Transverse colon (tissue), 4 donors: Measurements from ENCODE around the gene NELL2. TPM values are rescaled to one million over a fixed set of nuclear protein-coding genes. Genes with fewer than 3 reads are reported as not detected.

Experiments used
- DNase-seq: peaks from one replicate; pipeline ENCODE4 v3.0.0-alpha.2; 2019
- H3K27ac ChIP-seq, 4 donors: fragments of 200-600 bp; sonication (generic); 2 replicates each; pipeline ENCODE4 v1.5.1; 2016 to 2018; ENCODE audit warnings: inconsistent platforms in 4 of 4
- H3K27me3 ChIP-seq: fragments of 200-600 bp; sonication (generic); 2 replicates; pipeline ENCODE4 v1.5.1; 2017; ENCODE audit warnings: inconsistent platforms
- H3K36me3 ChIP-seq, 4 donors: fragments of 200-600 bp; sonication (generic); 2 replicates each; pipeline ENCODE4 v1.5.1; 2017 to 2019; ENCODE audit warnings: inconsistent platforms in 4 of 4
- H3K4me1 ChIP-seq, 4 donors: fragments of 200-600 bp; sonication (generic); 2 replicates each; pipeline ENCODE4 v1.5.1; 2017 to 2020; ENCODE audit warnings: inconsistent platforms in 4 of 4
- H3K4me3 ChIP-seq, 4 donors: fragments of 200-600 bp; sonication (generic); 1 replicate in 1 of 4; 2 replicates in 3 of 4; pipeline versions ENCODE4 v1.5.1 to v1.6.1; 2017 to 2019; ENCODE audit warnings: inconsistent platforms in 4 of 4
- H3K9me3 ChIP-seq, 2 donors: fragments of 200-600 bp; sonication (generic); 2 replicates each; pipeline ENCODE4 v1.5.1; 2017 to 2019; ENCODE audit warnings: inconsistent platforms in 2 of 2
- EP300 ChIP-seq: sonication (generic); formaldehyde crosslinking; IDR thresholded peaks from one replicate; pipeline ENCODE4 v1.6.1; 2017; ENCODE audit warnings: antibody characterized with exemption, low read depth
- POLR2A ChIP-seq: fragments of 450-650 bp; IDR thresholded peaks from one replicate; pipeline ENCODE4 v1.6.1; 2016; ENCODE audit warnings: antibody characterized with exemption, mild to moderate bottlenecking, moderate library complexity
- POLR2AphosphoS5 ChIP-seq, 3 donors: sonication (generic); formaldehyde crosslinking; IDR thresholded peaks; one replicate each; pipeline ENCODE4 v1.6.1; 2016; ENCODE audit warnings: antibody characterized with exemption in 3 of 3
- WGBS, 2 donors: methylation state at CpG; one replicate each; pipeline ENCODE4 v1.1.5; 2018; ENCODE audit warnings: low coverage in 1 of 2; 5-methylcytosine and 5-hydroxymethylcytosine counted together
- in situ Hi-C, 4 donors: fragments of 200-750 bp; cut with MboI; loops; one replicate each; pipeline versions ENCODE4 v1.15.0 to v1.15.1; 2017; ENCODE audit warnings: low sequenced_read_pairs in 3 of 4, low pct_ligation_motif_present in 1 of 4, low pct_unique_long_range_greater_than_20kb in 1 of 4
- intact Hi-C: fragments of 100-400 bp; cut with DNase I; formaldehyde crosslinking; loops from one replicate; pipeline ENCODE4 v1.15.1; 2023; ENCODE audit warnings: low total_unique reads
- total RNA-seq, 4 donors: library from RNA; depleted of rRNA; stranded (reverse); fragments of >200 nt; gene quantifications; one replicate each; pipeline ENCODE4 v1.1.0, GENCODE V29; 2016
- TF ChIP-seq, protein P1 (sequence below), 5 experiments: fragments of 200-600 bp in 3 of 5; fragments of 450-650 bp in 2 of 5; sonication (generic) in 3 of 5; IDR thresholded peaks; 1 replicate in 2 of 5; 2 replicates in 3 of 5; pipeline ENCODE4 v1.5.1; 2016 to 2017; ENCODE audit warnings: antibody characterized with exemption in 5 of 5, inconsistent platforms in 3 of 5, mild to moderate bottlenecking in 2 of 5, moderate library complexity in 1 of 5

NELL2 gene
- total RNA-seq, 4 donors from 2014 or later: 1.4 to 10.5 (median 9.5) TPM

DNA sequence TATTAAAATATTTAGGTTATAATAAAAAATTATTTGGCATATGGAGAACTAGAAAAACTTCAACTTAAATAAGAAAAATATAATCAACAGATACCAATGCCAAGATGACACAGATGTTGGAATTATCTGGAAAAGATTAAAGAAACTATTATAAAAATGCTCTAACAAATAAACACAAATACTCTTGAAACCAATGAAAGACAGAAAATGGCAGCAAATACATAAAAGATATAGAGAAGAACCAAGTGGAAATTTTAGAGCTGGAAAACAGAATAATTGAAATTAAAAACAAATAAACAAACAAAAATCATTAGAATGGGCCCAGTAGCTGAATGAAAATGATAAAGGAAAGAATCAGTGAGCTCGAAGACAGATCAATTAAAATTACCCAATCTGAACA is 5.1 kb upstream of the NELL2 start:
- peaks cover 26% of the 10 kb centered on the region for H3K27me3 ChIP-seq
- no peaks in the 10 kb centered on the region for H3K9me3 ChIP-seq
- H3K4me3 ChIP-seq: no peak overlapping the region
- no peak for DNase-seq
- in situ Hi-C loops (no loop called here), intact Hi-C loops (no loop called here)
- TF ChIP-seq POLR2A (no peak), POLR2AphosphoS5 (IDR thresholded peaks at IDR 0.05) (no peak), EP300 (no peak)
- TF ChIP-seq, protein P1, sequence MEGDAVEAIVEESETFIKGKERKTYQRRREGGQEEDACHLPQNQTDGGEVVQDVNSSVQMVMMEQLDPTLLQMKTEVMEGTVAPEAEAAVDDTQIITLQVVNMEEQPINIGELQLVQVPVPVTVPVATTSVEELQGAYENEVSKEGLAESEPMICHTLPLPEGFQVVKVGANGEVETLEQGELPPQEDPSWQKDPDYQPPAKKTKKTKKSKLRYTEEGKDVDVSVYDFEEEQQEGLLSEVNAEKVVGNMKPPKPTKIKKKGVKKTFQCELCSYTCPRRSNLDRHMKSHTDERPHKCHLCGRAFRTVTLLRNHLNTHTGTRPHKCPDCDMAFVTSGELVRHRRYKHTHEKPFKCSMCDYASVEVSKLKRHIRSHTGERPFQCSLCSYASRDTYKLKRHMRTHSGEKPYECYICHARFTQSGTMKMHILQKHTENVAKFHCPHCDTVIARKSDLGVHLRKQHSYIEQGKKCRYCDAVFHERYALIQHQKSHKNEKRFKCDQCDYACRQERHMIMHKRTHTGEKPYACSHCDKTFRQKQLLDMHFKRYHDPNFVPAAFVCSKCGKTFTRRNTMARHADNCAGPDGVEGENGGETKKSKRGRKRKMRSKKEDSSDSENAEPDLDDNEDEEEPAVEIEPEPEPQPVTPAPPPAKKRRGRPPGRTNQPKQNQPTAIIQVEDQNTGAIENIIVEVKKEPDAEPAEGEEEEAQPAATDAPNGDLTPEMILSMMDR (IDR thresholded peaks at IDR 0.05): no peak
- H3K27ac ChIP-seq: no peak overlapping the region
- H3K4me1 ChIP-seq: peaks cover 0 to 9% (median 7%) of the 10 kb centered on the region in 4 donors
- H3K36me3 ChIP-seq: no peaks in the 10 kb centered on the region
- 76 to 78% methylated on average over 1 of the region's 1 CpG for WGBS, 2 donors

DNA sequence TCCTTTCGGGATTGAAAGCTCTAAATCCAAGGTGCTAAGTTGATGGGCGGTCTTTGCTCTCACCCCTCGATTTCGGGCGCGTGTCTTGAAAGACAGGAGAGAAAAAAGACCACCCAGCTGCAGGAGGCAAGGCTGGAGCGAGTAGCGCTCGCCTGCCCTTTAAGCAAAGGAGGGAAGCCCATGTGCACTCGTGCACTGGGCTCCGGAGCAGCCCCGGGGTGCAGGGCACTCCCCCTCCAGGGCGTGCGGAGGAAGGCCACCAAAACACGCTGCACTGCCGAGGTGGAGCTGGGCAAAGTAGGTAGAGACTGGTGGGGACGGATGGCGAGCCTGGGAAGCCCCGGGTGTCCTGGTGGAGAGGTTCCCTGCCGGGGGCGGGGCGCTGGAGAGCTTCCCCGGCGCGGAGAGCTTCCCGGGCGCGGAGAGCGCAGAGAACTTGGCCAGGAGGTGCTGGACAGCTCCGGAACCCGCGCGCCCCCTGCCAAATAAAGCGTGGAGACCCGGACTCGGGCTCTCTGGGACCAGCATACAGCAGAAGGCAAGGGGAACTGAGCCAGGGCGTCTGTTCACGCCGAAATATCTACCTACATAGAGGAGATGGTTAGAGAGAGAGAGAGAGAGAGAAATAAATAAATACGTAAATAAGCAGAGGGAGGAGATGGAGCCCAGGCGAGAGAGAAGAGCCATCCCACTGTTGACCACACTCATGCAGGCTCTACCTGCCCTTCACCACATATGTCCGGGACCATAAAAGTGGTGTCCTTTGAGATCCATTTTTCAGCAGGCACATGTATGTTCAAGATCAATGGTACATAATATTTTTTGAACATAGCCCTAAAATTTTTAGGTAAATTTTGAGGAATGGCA is 662 bp upstream of the NELL2 start:
- no peak overlapping the region for H3K27ac ChIP-seq
- no peaks in the 10 kb centered on the region for H3K9me3 ChIP-seq
- WGBS, 2 donors: 7 to 9% methylated on average over 4 to 40 of the region's 42 CpGs
- intact Hi-C loops (no loop called here), in situ Hi-C loops (no loop called here)
- TF ChIP-seq EP300: no peak
- TF ChIP-seq POLR2AphosphoS5 (IDR thresholded peaks at IDR 0.05): no peak
- TF ChIP-seq, protein P1 (IDR thresholded peaks at IDR 0.05): no peak
- no peak for TF ChIP-seq POLR2A
- peaks cover 9 to 26% (median 21%) of the 10 kb centered on the region in 4 donors for H3K4me1 ChIP-seq
- peaks cover 70% of the 10 kb centered on the region for H3K27me3 ChIP-seq
- DNase-seq: no peak
- no peaks in the 10 kb centered on the region for H3K36me3 ChIP-seq
- peak overlapping the region; percentile 25 to 77 (median 48) for H3K4me3 ChIP-seq

DNA sequence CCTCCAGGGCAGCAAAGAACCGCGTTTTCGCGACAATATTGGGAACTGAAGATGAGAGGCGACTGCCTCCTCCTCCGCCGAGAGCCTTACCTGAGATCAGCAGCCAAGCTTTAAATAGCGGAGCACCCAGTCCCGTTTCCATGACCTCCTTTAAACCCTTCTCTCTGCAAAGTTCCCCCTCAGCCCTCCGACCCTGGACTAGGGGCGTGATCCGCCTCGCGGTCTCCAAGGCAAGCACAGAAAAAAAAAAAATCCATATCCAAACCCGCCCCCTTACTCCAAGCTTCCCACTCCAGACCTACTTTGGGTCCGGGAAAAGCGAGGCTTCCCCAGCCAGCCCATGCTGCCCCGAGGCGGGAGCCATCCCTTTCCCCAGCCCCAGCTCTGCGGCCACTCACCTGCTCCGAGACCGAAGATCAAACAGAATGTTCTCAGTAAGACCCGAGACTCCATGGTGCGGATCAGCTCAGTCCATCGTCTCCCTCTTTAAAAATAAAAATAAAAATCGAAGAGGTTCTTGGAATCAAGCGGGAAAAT is 630 bp downstream of the NELL2 start:
- peaks cover 9 to 26% (median 21%) of the 10 kb centered on the region in 4 donors for H3K4me1 ChIP-seq
- no peaks in the 10 kb centered on the region for H3K36me3 ChIP-seq
- peaks cover 78% of the 10 kb centered on the region for H3K27me3 ChIP-seq
- in situ Hi-C loops (no loop called here), intact Hi-C loops (no loop called here)
- H3K9me3 ChIP-seq: no peaks in the 10 kb centered on the region
- no peak for DNase-seq
- TF ChIP-seq, protein P1 (IDR thresholded peaks at IDR 0.05): no peak
- TF ChIP-seq POLR2A: no peak
- TF ChIP-seq POLR2AphosphoS5 (IDR thresholded peaks at IDR 0.05): no peak
- no peak for TF ChIP-seq EP300
- 4 to 20% methylated on average over 1 to 27 of the region's 27 CpGs for WGBS, 2 donors
- no peak overlapping the region for H3K27ac ChIP-seq
- peak overlapping the region; percentile 25 to 77 (median 48) for H3K4me3 ChIP-seq

DNA sequence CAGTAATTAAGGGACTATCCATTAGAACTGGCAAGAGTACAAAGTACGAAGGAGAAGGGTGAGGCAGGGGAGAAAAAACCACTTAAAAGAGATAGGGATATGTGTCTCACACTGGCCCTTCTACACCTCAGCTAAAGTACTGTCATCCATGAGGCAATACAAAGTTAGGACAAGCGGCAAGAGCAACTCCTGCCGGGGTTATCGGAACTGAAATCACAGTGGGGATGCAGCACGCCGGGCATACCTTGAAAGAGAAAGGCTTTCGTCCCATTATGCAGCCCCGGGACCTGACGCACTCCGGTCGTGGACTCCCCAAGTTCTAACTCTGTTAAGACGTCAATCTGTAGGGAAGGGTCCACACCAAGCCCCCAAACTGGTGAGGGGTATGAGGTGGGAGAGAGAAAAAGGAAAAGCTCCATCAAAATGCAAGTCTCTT is 1.1 kb downstream of the NELL2 start:
- 0 to 3% methylated on average over 4 to 12 of the region's 12 CpGs for whole genome bisulfite sequencing, 2 donors
- H3K36me3 ChIP-seq: no peaks in the 10 kb centered on the region
- H3K4me1 ChIP-seq: peaks cover 9 to 26% (median 21%) of the 10 kb centered on the region in 4 donors
- H3K4me3 ChIP-seq: peak overlapping the region; percentile 8 to 77 (median 48)
- H3K9me3 ChIP-seq: no peaks in the 10 kb centered on the region
- intact Hi-C loops: no loop called here
- H3K27ac ChIP-seq: no peak overlapping the region
- TF ChIP-seq POLR2AphosphoS5 (IDR thresholded peaks at IDR 0.05): no peak
- in situ Hi-C loops: no loop called here
- DNase-seq: no peak
- H3K27me3 ChIP-seq: peaks cover 79% of the 10 kb centered on the region
